Prostate gland (tissue), 2 donors: ENCODE data around the gene ZC2HC1C. TPM values are rescaled to one million over a fixed set of nuclear protein-coding genes. Genes with fewer than 3 reads are reported as not detected.

Source experiments
- DNase-seq: peaks from one replicate; pipeline ENCODE4 v3.0.0-alpha.2; 2019; ENCODE audit warnings: low spot score
- H3K27ac ChIP-seq, 2 donors: fragments of 200-600 bp; sonication (generic); 2 replicates each; pipeline ENCODE4 v1.5.1; 2017 to 2019
- H3K27me3 ChIP-seq: fragments of 200-600 bp; sonication (generic); replicated peaks from 2 replicates; pipeline ENCODE4 v1.5.1; 2019; ENCODE audit not compliant: insufficient read depth
- H3K36me3 ChIP-seq, 2 donors: fragments of 200-600 bp; sonication (generic); 1 replicate in 1 of 2; 2 replicates in 1 of 2; pipeline versions ENCODE4 v1.5.1 to v1.8.1; 2017 to 2019
- H3K4me1 ChIP-seq: fragments of 200-600 bp; sonication (generic); replicated peaks from 2 replicates; pipeline ENCODE4 v1.5.1; 2019
- H3K4me3 ChIP-seq, 2 donors: fragments of 200-600 bp; sonication (generic); 2 replicates each; pipeline ENCODE4 v1.5.1; 2017 to 2019
- H3K9me3 ChIP-seq: fragments of 200-600 bp; sonication (generic); 2 replicates; pipeline ENCODE4 v1.5.1; 2017
- POLR2A ChIP-seq: fragments of 450-650 bp; IDR thresholded peaks from one replicate; pipeline ENCODE4 v1.6.1; 2016; ENCODE audit warnings: antibody characterized with exemption, mild to moderate bottlenecking
- POLR2AphosphoS5 ChIP-seq: sonication (generic); formaldehyde crosslinking; IDR thresholded peaks from one replicate; pipeline ENCODE4 v1.6.1; 2017; ENCODE audit warnings: antibody characterized with exemption
- WGBS: methylation state at CpG from one replicate; pipeline ENCODE4 v1.1.5; 2018; 5-methylcytosine and 5-hydroxymethylcytosine counted together
- intact Hi-C: fragments of 100-400 bp; cut with DNase I; formaldehyde crosslinking; loops from one replicate; pipeline ENCODE4 v1.14.2; 2022
- total RNA-seq, 2 donors: library from RNA; depleted of rRNA; stranded (reverse); fragments of >200 nt; gene quantifications; one replicate each; pipeline ENCODE4 v1.1.0, GENCODE V29; 2016
- TF ChIP-seq, protein P1 (sequence below), 4 experiments: fragments of 200-600 bp in 2 of 4; fragments of 450-650 bp in 2 of 4; sonication (generic) in 2 of 4; IDR thresholded peaks; 1 replicate in 3 of 4; 2 replicates in 1 of 4; pipeline ENCODE4 v1.5.1; 2016 to 2019; ENCODE audit warnings: antibody characterized with exemption in 4 of 4, mild to moderate bottlenecking in 2 of 4, moderate library complexity in 2 of 4

Gene ZC2HC1C
- total RNA-seq, 2 donors from 2014 or later, result 1.8 to 19.4 TPM

DNA sequence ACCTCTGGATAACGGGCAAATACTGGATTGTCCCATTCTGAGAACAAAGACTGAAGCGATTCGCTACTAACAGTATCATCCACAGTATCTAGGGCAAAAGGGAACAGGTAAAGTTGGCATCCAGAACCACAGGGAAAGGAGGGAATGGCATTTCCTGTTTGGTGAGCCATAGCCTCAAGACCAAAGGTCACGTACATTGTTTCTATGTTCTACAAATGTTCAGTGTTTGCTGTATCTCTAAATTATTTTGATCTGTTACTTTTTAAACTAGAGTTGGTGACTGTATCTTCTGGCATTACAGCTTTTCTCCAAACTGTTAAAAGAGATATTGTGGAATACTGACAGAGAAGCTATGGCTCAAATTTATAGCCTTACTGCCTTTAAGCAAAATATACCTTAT lies 27.8 kb upstream of the ZC2HC1C start:
- no peaks in the 10 kb centered on the region for H3K36me3 ChIP-seq
- no peaks in the 10 kb centered on the region for H3K27me3 ChIP-seq
- H3K9me3 ChIP-seq, result no peaks in the 10 kb centered on the region
- no peak overlapping the region for H3K4me3 ChIP-seq
- no peak for DNase-seq
- intact Hi-C loops, result no loop called here
- no peak overlapping the region for H3K27ac ChIP-seq
- no peaks in the 10 kb centered on the region for H3K4me1 ChIP-seq
- 85% methylated on average over 4 of the region's 4 CpGs for WGBS
- TF ChIP-seq, protein P1, sequence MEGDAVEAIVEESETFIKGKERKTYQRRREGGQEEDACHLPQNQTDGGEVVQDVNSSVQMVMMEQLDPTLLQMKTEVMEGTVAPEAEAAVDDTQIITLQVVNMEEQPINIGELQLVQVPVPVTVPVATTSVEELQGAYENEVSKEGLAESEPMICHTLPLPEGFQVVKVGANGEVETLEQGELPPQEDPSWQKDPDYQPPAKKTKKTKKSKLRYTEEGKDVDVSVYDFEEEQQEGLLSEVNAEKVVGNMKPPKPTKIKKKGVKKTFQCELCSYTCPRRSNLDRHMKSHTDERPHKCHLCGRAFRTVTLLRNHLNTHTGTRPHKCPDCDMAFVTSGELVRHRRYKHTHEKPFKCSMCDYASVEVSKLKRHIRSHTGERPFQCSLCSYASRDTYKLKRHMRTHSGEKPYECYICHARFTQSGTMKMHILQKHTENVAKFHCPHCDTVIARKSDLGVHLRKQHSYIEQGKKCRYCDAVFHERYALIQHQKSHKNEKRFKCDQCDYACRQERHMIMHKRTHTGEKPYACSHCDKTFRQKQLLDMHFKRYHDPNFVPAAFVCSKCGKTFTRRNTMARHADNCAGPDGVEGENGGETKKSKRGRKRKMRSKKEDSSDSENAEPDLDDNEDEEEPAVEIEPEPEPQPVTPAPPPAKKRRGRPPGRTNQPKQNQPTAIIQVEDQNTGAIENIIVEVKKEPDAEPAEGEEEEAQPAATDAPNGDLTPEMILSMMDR (IDR thresholded peaks at IDR 0.05), result no peak
- no peak for TF ChIP-seq POLR2A
- TF ChIP-seq POLR2AphosphoS5, result no peak

DNA sequence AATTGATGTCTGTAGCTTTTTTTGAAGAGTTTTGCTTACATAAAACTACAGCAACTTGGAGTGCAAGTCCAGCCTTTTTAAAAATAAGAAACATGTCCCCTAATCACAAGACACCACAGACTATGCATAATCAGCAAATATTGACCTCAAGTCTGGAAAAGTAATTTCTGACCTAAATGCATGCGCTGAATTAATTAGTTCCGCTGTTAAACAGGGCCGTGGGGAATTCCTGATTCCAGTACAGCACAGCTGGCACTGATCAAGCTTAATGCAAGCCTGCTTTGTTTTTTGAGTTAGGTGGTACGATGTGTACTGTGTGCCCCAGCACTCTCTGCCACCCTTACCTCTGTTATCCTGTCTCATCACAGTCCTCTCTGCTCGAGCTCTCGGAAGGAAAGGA lies 27.4 kb upstream of the ZC2HC1C start:
- no peak for DNase-seq
- intact Hi-C loops, result no loop called here
- no peak for TF ChIP-seq POLR2A
- no peak for TF ChIP-seq POLR2AphosphoS5
- TF ChIP-seq, protein P1 (IDR thresholded peaks at IDR 0.05), result no peak
- H3K27me3 ChIP-seq, result no peaks in the 10 kb centered on the region
- no peaks in the 10 kb centered on the region for H3K36me3 ChIP-seq
- no peak overlapping the region for H3K27ac ChIP-seq
- H3K4me3 ChIP-seq, result no peak overlapping the region
- H3K9me3 ChIP-seq, result no peaks in the 10 kb centered on the region
- H3K4me1 ChIP-seq, result no peaks in the 10 kb centered on the region
- 49% methylated on average over 6 of the region's 6 CpGs for WGBS

DNA sequence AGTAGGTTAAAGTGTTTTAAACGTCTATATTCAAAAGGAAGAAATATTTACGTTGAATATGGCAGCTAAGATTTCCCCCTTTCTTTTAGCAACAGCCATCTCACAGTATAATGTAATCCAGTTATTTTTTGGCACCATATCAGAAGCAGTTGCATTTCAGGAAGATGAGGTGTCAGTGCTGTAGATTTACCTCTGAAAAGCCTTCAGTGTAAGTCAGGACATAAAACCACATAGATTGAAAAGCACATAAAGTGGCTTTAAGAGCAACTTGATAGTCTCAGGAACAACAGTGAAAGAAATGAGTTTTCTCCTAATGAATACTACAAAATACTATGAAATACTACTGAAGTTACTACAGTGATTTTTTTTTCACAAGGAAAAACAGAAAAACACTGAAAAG lies 25.1 kb upstream of the ZC2HC1C start:
- H3K9me3 ChIP-seq, result no peaks in the 10 kb centered on the region
- TF ChIP-seq, protein P1 (IDR thresholded peaks at IDR 0.05), result no peak
- TF ChIP-seq POLR2A (no peak), POLR2AphosphoS5 (no peak)
- WGBS, result 29% methylated on average over 2 of the region's 2 CpGs
- intact Hi-C loops, result no loop called here
- H3K27ac ChIP-seq, result no peak overlapping the region
- H3K4me1 ChIP-seq, result peaks cover 3% of the 10 kb centered on the region
- DNase-seq, result no peak
- H3K36me3 ChIP-seq, result no peaks in the 10 kb centered on the region
- H3K27me3 ChIP-seq, result no peaks in the 10 kb centered on the region
- H3K4me3 ChIP-seq, result no peak overlapping the region

DNA sequence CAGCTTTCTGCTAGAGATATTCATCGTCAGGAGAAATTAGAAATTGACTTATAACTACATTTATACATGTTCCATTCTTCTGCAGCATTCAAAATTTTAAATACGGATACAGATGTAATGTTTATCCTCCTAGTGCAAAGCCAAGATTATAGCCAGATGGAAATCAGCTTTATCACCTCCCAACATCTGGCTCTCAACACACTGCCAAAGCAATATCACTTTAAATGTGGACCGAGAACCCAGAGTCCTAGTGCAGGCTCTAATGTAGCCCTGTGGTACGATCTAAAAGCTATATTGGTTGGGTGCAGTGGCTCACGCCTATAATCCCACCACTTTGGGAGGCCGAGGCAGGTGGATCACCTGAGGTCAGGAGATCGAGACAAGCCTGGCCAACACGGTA lies 24.7 kb upstream of the ZC2HC1C start:
- Histone ChIP-seq H3K4me1 (peaks cover 3% of the 10 kb centered on the region), H3K27ac (no peak overlapping the region), H3K4me3 (no peak overlapping the region), H3K36me3 (no peaks in the 10 kb centered on the region), H3K9me3 (no peaks in the 10 kb centered on the region), H3K27me3 (no peaks in the 10 kb centered on the region)
- TF ChIP-seq, protein P1 (IDR thresholded peaks at IDR 0.05), result no peak
- TF ChIP-seq POLR2AphosphoS5 (no peak), POLR2A (no peak)
- WGBS, result 55% methylated on average over 8 of the region's 8 CpGs
- intact Hi-C loops, result no loop called here
- no peak for DNase-seq

DNA sequence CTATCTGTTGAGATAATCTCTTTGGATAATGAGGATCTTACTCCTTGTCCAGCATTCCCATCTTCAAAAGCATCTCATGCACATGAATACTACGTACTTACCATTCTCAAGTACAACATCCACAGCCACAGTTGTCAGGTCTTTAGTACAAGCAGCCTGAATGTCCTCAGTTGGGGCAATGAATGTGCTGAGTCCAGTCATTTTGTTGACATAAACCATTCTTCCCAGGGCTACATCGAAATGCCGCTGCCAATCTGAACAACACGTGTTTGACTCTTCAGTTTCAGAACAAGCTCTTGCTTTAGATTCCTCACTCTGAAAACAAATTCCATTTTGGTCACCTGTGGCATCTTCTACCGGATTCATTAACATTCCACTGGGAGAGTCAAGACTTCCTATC lies 23.2 kb upstream of the ZC2HC1C start:
- intact Hi-C loops, result no loop called here
- Histone ChIP-seq H3K4me3 (no peak overlapping the region), H3K36me3 (no peaks in the 10 kb centered on the region), H3K9me3 (no peaks in the 10 kb centered on the region), H3K27ac (no peak overlapping the region), H3K4me1 (peaks cover 3% of the 10 kb centered on the region), H3K27me3 (no peaks in the 10 kb centered on the region)
- DNase-seq, result no peak
- no peak for TF ChIP-seq POLR2AphosphoS5
- TF ChIP-seq, protein P1 (IDR thresholded peaks at IDR 0.05), result no peak
- TF ChIP-seq POLR2A, result no peak
- 96% methylated on average over 5 of the region's 5 CpGs for WGBS
